ENCODE results near the gene MAEL.

MAEL gene

DNA sequence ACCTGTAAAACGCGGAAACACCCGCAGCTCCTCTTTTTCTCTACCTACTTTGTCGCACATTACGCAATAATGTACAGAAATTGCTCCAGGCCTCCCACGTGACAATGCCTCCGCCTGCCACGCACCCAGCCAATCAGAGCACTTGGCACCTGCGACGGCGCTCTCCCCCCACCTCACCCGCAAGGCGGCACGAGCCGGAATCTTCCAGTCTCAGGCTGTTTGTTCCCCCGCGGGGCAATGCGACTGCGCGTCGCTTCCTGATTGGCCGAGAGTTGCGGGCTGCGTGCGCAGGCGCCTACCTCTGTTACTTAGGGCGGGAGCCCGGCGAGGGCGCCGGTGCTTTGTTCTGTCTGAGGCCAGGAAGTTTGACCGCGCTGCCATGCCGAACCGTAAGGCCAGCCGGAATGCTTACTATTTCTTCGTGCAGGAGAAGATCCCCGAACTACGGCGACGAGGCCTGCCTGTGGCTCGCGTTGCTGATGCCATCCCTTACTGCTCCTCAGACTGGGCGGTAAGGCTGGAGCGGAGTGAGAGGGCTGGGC lies at the start of gene MAEL:
Gene MAEL, plus strand, starts transcription at position 307 of the 542 bp plus-strand sequence. Its CDS starts 73 bp downstream, at position 380.
- no peak for DNase-seq

DNA sequence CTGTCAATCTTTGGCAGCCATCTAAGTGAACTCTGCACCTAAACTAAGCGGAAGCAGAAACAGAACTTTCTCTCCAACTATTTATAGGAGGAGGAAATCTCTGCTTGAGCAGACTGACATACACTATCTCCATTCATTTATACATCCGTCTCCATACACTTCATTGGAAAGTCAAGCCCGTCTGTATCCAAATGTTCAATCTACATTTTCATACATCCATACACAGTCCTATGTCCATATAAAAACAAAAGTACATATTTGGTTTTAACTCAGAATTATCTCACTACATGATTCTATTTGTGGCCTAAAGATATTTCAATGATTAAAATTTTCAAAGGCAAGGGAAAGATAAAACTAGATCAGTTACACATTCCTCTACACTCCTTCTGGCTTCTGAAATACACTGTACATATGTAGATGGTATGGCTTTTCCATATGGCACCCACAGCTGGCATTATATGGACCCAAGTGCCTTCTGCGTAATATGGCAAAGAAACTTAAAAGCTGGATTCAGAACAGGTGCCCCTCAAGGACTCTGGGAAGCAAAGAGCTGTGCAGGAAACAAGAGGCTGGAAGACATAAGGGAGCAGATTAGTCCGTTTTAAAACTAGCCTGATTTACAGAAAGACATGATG lies 49.2 kb upstream of the MAEL start:
- no peak for DNase-seq

DNA sequence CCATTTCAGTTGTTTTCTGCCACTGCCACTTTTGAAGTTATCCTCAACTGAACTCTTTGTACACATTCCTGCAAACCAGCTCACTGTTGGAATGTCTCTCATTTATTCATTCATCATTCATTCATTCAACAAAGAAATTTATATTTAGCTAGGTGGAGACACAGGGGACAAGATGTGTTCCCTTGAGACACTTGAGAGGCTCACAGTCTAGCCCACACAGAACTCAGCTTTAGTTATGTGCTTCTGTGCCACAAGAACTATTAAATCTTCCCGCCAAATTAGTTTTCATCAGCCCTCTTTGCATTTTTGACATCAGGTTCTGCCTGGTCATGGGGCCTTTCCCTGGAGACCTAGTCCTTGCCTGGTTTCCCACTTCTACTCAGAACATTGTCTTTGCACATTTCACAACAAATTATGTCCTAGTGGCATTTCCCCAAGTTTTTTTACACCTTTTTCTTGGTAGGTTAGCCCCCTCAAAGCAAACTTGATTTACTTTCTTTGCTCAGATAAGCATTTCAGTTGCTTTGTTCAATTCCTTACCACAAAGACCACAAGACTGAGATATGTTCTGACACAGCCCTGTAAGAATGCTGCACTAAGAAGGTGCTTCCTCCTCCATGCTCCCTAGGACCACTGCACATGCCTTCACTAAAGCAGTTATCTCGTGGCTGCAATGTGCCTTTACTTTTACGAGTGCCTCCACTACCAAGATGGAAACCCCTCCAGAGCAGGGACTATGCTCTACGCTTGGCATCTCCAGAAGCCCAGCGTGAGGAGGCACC lies 44.7 kb upstream of the MAEL start:
- no peak for DNase-seq

DNA sequence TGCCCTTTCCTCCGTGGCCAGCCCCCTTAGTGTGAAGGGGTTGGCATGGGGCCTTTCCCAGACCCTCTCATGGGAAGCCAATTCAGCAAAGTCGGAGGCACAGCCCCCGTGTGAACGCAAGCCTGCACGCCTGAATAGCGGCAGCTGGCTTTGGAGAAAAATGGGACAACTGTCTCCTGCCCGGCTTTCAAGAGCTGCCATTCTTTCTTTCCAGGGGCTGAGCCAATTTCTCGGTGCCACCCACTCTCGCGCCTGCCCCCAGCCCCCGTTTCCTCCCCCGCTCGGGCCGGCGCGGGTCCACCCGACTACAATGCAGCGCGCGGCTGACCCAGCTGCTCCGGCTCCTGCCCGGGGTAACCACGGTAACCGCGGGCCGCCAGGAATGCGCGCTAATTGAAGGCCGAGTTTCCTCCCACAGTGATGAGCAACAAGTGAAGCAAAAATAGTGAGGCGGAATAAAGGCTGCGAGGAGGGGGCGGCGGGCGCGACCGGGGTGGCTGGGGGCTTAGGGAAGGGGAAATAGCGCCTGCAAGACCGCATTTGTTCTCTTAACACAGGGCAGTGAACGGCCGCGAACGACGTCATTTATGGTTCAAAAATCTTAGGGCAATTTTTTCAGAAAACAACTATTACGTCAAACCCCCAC lies 41.6 kb upstream of the MAEL start:
- peak; percentile 94 for DNase-seq

DNA sequence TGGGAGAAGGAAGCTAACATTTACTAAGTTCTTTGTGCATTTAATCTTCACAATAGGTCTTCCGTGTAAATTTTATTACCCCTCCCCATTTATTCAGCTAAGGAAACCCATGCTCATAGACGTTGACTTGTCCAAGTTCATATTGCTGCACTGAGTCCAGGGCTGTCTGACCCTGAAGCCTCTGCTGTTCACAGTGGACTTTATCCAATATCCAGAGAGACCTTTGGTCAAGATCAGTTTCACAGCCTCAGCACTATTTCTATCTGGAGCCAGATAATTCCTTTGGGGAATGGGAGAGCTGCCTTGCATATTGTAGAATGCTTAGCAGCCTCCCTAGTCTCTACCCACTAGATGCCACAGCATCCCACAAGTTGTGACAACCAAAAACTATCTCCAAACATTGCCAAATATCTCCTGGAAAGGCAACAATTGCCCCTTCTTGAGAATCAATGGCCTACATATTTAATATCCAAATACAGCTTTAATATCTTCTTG lies 40.2 kb upstream of the MAEL start:
- DNase-seq: peak; percentile 19

DNA sequence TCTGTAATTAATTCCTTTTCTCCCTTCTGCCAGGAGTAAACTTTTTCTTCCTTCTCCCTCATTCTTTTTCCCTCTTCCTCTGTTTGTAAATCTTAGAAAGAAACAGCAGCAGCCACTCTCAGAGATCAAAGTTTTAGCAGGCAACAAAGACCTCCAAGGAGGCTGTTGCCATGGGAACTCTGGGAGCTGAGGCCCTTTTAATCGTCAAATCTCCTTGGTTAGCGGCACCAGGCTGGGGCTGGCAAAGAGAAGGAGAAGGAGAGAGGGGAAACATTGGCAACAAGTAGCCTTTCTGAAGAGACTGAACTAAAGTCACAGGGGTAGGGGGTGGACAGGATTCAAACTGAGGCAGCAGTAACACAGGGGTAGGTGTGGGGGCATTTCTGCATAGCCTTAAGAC lies 38.9 kb upstream of the MAEL start:
- DNase-seq: peak; percentile 67

DNA sequence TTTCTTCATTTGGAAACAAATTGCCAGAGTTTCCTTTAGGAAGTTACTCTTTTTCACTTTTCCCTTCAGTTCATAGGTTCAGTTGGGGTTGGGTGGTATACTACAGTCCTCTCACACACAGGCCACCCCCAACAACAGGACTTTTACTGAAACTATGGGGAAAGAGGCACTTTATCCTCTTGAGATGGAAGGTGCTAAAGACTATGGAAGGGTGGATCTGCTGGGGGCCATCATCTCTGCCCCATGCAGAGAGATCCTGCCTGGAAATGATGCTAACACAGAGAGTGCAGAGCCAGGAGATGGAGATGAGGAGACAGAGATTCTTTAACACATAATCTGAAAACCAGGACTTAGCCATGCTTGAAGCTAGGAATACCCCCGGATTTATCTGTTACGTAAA lies 38.0 kb upstream of the MAEL start:
- no peak for DNase-seq

DNA sequence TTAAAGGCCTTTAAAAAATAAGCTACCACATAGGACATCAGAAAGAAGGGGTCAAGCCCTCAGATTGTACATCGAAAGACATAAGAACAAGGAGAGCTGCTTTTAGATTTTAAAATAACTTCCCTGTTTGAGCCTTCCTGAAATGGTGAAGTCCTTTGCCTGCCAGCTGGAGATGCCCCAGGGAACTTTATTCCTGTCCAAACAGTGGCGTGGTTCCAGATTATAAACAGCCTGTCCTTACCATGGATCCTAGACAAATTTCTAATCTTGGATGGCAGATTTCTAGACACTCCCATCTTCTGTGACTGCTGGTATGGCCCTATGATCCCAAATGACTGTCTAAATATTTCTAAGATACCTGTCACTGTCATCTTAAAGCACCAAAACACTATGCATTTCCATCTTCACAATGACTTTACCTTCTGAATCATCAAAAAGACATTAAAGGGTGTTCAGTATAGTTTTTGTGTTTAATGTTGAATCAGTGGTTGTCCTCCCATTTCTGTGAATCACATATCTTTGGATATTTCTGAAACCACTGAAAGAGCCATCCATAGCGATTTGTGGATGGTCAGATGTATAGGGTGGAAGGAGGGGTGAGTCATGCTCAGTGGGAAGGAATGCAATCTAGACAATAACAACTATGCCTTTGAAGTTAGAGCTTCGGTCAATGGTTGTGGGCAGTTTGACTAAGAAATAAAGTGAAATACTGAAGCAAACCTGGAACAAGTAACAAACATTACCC lies 36.9 kb upstream of the MAEL start:
- no peak for DNase-seq

DNA sequence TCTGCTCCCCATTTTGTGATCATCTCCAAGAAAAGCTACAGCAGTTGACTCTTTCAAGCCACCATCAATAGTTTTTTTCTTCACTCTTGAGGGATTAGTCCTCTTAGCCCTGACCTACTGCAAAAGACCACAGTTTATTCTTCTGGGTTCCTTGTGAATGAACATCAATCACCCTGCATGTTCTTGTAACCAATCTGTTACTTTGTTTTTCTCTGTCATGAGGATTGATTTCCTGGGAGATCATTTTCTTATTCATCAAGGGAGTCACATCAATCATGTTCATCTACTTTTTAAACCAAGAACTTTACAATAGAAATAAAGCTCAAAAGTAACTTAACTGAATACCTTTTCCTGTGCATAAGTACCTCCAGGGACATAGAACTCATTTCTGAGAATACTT lies 35.6 kb upstream of the MAEL start:
- DNase-seq: no peak

DNA sequence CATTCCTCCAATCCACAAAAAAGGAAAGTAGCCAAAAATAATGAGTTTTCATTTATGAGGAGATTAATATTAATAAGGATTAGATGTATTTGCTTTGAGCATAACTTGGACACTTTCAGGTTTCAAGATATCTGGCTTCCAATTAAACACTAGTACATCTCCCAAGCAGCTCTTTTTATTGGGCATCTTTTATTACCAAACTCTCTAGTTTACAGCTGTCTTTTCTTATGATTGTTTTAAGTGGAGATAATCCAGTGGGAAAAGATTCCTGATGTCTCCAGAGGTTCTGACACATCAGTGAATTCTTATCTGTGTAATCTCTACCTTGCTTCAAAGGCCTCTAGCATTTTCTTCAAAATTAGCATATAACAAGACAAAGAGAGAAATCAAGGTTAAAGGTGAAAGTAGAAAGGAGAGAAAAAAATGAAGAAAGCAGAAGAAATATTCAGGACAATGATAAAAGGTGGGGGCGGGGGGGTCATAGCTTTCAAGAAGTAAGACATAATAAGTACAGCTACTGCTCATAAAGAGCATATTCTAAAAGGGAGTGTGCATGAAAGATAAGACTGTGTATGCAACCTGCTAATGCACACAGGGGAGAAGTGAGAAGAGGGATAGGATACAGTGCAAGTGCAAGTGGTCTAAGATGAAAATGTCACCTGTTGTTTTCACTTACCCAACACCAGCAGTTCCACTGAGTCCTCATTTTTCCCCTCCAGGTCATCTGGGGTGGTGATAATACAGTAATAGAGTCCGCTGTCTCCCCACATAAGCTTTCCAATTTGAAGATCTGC lies 32.8 kb upstream of the MAEL start:
- DNase-seq: no peak

DNA sequence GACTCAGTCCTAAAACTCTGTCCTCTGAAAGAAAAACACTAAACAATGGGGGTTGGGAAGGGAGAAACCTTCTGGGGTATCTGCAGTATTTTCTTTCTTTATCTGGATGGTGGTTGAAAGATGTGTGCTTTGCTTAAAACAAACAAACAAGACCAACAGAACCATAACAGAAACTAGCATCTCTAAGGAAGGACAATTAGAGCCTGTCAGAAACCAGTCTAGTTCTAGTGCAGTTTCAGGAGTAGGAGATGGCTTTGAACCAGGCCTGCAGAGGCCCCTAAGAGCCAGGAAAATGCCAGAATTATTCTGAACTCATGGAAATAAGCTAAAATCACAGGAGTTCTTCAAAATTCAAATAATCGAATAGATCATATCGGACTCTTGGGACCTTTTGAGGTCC lies 32.2 kb upstream of the MAEL start:
- DNase-seq: no peak

DNA sequence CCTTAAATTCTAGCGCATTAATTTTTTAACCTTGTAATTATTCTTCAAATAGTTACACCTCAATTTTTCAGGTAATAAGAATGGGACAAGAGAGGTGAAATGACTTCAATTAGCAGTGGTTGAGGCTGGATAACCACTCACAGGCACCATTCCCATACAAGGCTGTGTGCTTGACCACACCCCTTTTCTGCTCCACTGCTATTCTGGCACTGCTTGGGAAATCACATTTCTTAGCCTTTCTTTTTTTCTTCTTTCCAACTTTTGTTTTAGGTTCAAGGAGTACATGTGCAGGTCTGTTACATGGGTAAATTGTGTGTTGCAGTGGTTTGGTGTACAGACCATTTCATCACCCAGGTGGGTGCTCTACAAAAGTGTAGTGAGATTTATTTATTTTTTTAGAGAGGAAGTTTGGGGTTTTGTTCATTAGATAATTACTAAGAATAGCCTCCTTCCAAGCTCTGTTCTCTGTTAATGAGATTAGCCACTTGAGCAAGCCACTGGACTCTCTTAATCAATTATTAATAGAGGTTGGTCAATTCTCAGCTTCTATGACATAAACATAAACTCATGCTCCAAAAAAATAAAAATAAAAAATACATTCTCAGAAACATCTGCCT lies 28.1 kb upstream of the MAEL start:
- no peak for DNase-seq

DNA sequence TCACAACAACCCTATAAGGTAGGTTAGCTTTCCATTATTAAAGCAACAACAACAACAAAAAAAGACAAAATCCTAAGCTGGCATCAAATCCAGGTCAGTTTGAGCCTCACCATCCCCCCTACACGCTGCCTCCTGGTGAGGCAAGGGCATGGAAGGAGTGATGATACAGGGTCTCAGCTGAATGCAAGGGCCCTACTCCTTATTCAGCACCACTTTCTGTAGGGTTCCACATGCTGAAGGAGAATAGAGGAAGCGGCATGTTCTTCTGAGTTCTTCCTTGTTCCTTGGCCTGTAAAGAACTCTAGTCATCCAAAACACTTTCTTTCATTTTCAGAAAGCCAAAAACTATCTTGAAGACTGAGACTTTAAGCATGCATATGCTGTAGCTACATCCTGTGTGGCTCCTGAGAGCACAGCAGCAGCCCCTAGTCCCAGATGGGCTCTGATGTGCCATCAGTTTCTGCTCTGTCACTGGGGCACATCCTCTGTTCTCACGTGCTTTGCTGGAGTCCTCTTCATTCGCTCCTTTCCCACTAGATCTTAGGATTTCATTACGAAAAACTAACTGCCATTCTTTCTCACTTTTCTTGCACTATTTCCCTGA lies 19.9 kb upstream of the MAEL start:
- DNase-seq: no peak

DNA sequence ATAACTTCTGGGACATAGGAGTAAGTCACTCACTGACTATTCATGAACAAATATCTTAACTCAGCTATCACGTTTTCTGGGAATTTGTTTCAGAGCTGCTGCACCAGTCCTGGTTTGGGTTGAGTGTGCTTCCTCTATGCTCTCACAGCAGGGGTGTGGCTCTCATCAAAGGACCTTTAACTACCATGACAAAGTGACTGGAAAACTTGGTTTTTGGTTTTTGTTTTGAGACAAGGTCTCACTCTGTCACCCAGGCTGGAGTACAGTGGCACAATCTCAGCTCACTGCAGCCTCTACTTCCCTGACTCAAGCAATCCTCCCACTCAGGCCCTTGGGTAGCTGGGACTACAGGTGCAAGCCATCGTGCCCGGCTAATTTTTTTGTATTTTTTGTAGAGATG lies 17.8 kb upstream of the MAEL start:
- no peak for DNase-seq

DNA sequence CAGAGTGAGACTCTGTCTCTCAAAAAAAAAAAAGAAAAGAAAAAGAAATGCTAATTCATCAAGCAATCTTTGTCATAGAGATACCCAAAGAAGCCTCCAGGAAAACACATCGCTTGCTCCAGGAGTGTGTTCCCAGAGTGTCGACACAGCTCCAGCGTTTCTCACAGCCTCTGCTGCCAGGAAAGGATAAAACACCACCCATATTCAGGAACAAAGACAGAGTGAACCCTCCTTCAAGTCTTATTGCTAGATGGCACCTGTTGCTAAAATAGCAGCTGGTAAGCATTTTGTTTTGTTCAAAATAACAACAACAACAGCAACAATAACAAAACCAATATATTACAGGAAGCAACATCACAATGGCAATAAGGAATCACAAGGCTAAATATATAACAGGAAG lies 16.9 kb upstream of the MAEL start:
- no peak for DNase-seq

DNA sequence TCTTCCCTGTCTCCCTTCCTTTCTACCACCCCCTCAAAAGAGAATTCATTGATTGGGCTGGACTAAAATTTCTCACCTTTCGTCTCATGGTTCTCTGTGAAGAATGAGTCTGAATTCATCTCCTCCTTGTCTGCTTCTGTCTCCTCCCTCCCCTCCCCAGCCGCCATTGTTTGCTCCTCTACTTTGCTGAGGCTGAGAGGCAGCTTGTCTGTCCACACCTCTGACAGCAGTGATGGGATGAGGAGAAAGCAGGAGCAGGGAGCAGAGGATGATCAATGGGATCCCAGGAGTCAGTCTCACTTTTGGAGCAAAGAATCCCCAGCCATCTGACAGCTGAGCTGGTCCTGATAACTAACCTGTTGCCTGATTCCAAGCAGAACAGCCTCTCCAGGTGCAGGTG lies 16.3 kb upstream of the MAEL start:
- peak; percentile 35 for DNase-seq

DNA sequence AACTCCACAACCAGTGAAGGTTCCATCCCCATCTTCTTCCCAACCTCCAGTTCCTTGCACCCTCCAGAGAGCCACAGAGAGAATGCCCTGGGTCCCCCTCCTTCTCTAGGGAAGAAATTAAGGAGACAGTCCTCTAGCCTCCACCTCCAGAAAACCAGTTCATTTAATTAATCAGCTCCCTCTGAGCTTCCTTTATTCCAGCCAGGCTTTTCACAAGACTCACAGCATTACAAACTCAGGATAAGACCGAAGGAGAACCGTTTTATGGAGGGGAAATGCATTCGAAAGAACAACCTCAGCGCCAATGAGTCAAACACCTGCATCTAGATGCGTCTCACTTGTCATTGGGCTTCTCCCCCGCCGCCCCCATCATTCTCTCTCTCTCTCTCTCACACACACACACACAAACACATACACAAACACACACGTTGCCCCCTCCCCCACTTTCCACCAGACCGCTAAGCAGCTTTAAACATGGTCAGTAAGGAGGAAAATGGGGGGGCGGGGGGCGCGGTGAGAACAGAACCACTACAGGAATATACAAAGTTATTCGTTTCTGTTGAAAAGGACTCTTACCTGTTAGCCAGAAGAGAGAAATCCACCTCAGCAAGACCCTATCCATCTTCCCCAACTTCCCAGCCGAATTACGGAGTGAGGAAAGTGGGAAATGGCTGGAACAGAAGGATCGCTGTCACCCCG lies 14.3 kb upstream of the MAEL start:
- peak; percentile 76 for DNase-seq

DNA sequence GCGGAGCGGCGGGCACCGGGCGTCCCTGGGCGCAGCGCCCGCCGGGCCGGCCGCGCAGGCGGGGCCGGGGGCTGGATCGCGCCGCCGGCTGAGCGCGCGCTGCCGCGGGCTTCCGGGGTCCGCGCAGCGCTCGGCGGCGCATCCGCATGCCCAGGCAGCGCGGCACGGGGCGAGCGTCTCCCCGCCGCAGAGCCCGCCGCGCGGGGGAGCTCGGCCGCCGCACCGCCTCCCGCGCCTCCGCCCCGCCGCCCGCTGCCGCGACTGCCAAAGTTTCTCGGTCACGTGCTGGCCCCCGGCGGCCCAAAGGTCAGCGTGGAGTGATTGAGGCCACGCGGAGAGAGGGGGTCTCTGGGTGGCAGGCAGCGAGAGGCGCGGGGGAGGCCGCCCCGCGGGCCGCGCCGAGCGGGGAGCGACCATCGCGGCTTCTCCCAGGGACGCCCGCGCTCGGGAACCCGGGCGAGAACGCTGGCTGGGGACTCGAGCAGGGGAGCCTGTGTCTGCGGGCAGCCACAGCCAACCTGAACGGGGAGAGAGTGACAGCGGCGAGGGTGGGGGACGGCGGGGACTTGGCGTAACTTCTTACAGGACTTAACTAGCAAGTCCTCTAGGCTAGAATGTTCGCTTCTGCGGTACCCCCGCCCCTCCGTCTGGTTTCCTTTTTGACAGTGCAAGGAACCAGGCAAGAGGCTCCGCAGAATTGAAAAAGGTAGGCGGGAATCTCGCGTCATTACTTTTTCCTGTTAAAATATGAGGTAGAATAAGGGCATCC lies 13.5 kb upstream of the MAEL start, which contains the start of gene ILDR2:
Gene ILDR2, minus strand, starts transcription at position 180 of the 769 bp plus-strand sequence. CDS start 272 bp downstream, outside the sequence.
- peak; percentile 87 for DNase-seq

DNA sequence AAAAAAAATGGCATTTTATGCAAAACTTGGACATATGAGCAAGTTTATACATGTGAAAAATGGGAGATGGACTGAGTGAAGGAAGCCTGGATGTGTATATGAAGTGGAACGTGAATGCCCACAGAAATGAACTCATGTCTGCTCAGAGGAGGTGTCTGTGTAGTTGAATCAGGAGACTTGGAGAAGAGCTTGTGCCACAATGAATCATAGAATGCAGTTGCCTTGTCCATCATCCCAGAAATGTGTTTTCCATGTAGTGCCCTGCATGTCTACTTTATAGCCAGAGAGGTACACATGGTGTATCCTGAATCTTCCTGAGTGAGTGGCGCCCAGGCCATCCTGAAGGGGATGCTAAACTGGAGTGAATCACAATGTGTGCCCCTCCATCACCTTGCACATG lies 11.1 kb upstream of the MAEL start:
- no peak for DNase-seq

DNA sequence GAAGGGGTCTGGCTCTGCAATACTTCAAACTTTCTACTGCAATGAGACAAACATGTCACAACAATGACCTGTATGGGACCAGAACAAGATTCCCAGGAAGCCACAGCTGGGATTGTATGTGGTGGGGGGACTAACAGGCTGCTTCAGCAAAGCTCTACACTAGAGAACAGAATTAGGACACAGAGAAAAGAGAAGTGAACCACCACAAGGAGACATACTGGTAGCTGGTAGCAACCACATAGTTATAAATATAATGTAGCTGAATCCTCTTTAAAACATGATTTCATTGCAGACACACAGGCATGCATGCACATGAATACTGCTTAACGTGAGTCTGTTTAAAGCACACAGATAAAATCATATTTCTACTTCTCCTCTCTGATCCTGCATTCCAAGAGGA lies 10.3 kb upstream of the MAEL start:
- no peak for DNase-seq
